HL-60 (cell line): ENCODE results near the gene ACOX3.

ENCODE experiments used
- DNase-seq, 2 experiments: peaks; one replicate each; pipeline ENCODE4 v3.0.0-alpha.2; 2010 to 2020; ENCODE audit warnings: low read depth in 1 of 2, low spot score in 1 of 2
- H3K27ac ChIP-seq: fragments of 250-450 bp; sonication (Bioruptor Pico); replicated peaks from 2 replicates; pipeline ENCODE4 v1.5.1; 2020; ENCODE audit warnings: mild to moderate bottlenecking, moderate library complexity
- H3K27me3 ChIP-seq: fragments of 250-450 bp; sonication (Bioruptor Pico); 2 replicates; pipeline ENCODE4 v1.5.1; 2021; ENCODE audit warnings: mild to moderate bottlenecking, moderate library complexity; ENCODE audit not compliant: insufficient read depth, poor library complexity, severe bottlenecking
- H3K4me3 ChIP-seq: replicated peaks from 2 replicates; pipeline ENCODE4 v1.5.1; 2011; ENCODE audit warnings: mild to moderate bottlenecking, control low read depth, low read length; ENCODE audit not compliant: insufficient read depth
- CTCF ChIP-seq: IDR thresholded peaks from one replicate; pipeline ENCODE4 v1.5.1; 2011; ENCODE audit warnings: low read length, control low read depth, inconsistent platforms; ENCODE audit not compliant: insufficient read depth
- GABPA ChIP-seq: IDR thresholded peaks from 2 replicates; pipeline ENCODE4 v1.6.1; 2012; ENCODE audit warnings: low read depth
- POLR2AphosphoS5 ChIP-seq: IDR thresholded peaks from 2 replicates; pipeline ENCODE4 v1.6.1; 2012; ENCODE audit warnings: low read depth
- REST ChIP-seq: IDR thresholded peaks from 2 replicates; pipeline ENCODE4 v1.6.1; 2012; ENCODE audit warnings: low read depth; ENCODE audit not compliant: insufficient replicate concordance
- SPI1 ChIP-seq: IDR thresholded peaks from 2 replicates; pipeline ENCODE4 v1.6.1; 2012; ENCODE audit warnings: low read depth, mild to moderate bottlenecking, borderline replicate concordance

ACOX3 gene

GRCh38 chr4:8473920-8474590, 33.5 kb upstream of the ACOX3 start:
- H3K27ac ChIP-seq, result no peak overlapping the region
- TF ChIP-seq POLR2AphosphoS5 (no peak), REST (no peak), SPI1 (no peak), GABPA (no peak), CTCF (no peak)
- DNase-seq, result no peak
- no peaks in the 10 kb centered on the region for H3K27me3 ChIP-seq
- no peak overlapping the region for H3K4me3 ChIP-seq

GRCh38 chr4:8473198-8473919, 32.8 kb upstream of the ACOX3 start:
- DNase-seq, result no peak
- H3K4me3 ChIP-seq, result no peak overlapping the region
- TF ChIP-seq REST (no peak), GABPA (no peak), SPI1 (no peak), POLR2AphosphoS5 (no peak), CTCF (no peak)
- H3K27ac ChIP-seq, result peak overlapping the region; percentile 7; the same call in 1 of the 2 replicates
- H3K27me3 ChIP-seq, result no peaks in the 10 kb centered on the region

- TF ChIP-seq CTCF (no peak), GABPA (no peak), POLR2AphosphoS5 (no peak), SPI1 (no peak), REST (no peak)
- H3K27me3 ChIP-seq, result no peaks in the 10 kb centered on the region
- peak overlapping the region; percentile 31; the same call in 1 of the 2 replicates for H3K27ac ChIP-seq
- DNase-seq, result peak in 1 of 2 experiments; percentile 4
- no peak overlapping the region for H3K4me3 ChIP-seq
Measured at GRCh38 chr4:8472689-8473197, 32.2 kb upstream of the ACOX3 start.
